ENCODE data around the gene FGF22.
A peak's percentile ranks its signal among the peaks of the same experiment; 100 is the strongest.

Gene FGF22

GRCh38 chr19:639253-640160 lies at the start of gene FGF22:
TSS of gene FGF22 (plus strand) at chr19:639879. CDS start at chr19:639926, 47 bp downstream.
- TF ChIP-seq Cebpa-rat (IDR thresholded peaks at IDR 0.05): no peak
- Histone ChIP-seq H3K4me2 (peak within 1 kb of the TSS; percentile 75 to 99 (median 92)), H3K36me3 (peaks cover 0 to 2% (median 0%) of the 10 kb centered on the region in 11 experiments; a peak in 2 of 22 replicates), H3K9me3 (replicated peaks in 1 of 11) (no peaks in the 10 kb centered on the region), H3K4me1 (peaks cover 36 to 82% (median 69%) of the 10 kb centered on the region in 10 experiments), H3K27ac (no peak within 1 kb of the TSS), H4K20me1 (peaks cover 4 to 61% (median 41%) of the 10 kb centered on the region in 11 experiments; a peak in 21 of 22 replicates), H3K27me3 (peaks cover 0 to 49% (median 7%) of the 10 kb centered on the region in 11 experiments; a peak in 13 of 22 replicates), H3K4me3 (peak within 1 kb of the TSS in 6 of 10 experiments; percentile 42 to 59 (median 48); a peak in 11 of 20 replicates), H3K9ac (no peak within 1 kb of the TSS; a peak in 1 of 22 replicates)

- H3K36me3 ChIP-seq: no peaks in the 10 kb centered on the region
- peaks cover 68 to 91% (median 79%) of the 10 kb centered on the region in 11 experiments for H3K27me3 ChIP-seq
- no peak for TF ChIP-seq Cebpa-rat (IDR thresholded peaks at IDR 0.05)
- no peak overlapping the region for H3K4me3 ChIP-seq
- H4K20me1 ChIP-seq: peaks cover 0 to 88% (median 74%) of the 10 kb centered on the region in 11 experiments; a peak in 19 of 22 replicates
- H3K27ac ChIP-seq: no peak overlapping the region
- no peak overlapping the region for H3K9ac ChIP-seq
- H3K4me1 ChIP-seq: peaks cover 9 to 34% (median 15%) of the 10 kb centered on the region in 10 experiments; a peak in 19 of 20 replicates
- no peaks in the 10 kb centered on the region; a peak in 1 of 22 replicates for H3K9me3 ChIP-seq (replicated peaks in 1 of 11)
- no peak overlapping the region for H3K4me2 ChIP-seq
These were observed 49.3 kb upstream of the FGF22 start for GRCh38 chr19:590396-590745.

DNA sequence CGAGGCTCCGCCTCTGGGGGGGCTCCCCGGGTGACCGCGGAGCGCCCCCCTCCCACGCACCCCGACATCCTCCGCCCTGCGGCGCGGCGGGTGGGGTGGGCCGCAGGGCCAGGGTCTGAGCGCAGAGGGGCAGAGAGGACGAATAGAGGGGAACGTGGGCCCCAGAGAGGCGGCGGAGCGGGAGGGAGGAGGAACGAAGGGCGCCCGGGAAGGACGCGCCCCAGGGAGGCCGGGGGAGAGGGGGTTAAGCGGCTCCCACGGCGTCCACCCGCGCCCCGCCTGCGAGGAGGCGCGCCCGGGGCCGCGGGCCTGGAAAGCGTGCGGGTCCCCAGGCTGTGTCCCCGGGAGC lies 49.0 kb upstream of the FGF22 start:
- Histone ChIP-seq H4K20me1 (peaks cover 0 to 88% (median 70%) of the 10 kb centered on the region in 11 experiments; a peak in 19 of 22 replicates), H3K36me3 (no peaks in the 10 kb centered on the region), H3K9ac (no peak overlapping the region), H3K9me3 (replicated peaks in 1 of 11) (no peaks in the 10 kb centered on the region; a peak in 1 of 22 replicates), H3K27me3 (peaks cover 68 to 95% (median 83%) of the 10 kb centered on the region in 11 experiments), H3K27ac (no peak overlapping the region), H3K4me1 (peaks cover 9 to 34% (median 15%) of the 10 kb centered on the region in 10 experiments; a peak in 19 of 20 replicates), H3K4me2 (no peak overlapping the region), H3K4me3 (no peak overlapping the region)
- no peak for TF ChIP-seq Cebpa-rat (IDR thresholded peaks at IDR 0.05)

- no peak overlapping the region for H3K4me2 ChIP-seq
- no peaks in the 10 kb centered on the region for H3K36me3 ChIP-seq
- H3K4me1 ChIP-seq: peaks cover 9 to 34% (median 15%) of the 10 kb centered on the region in 10 experiments; a peak in 19 of 20 replicates
- no peak overlapping the region for H3K4me3 ChIP-seq
- H3K27ac ChIP-seq: no peak overlapping the region
- peaks cover 0 to 88% (median 64%) of the 10 kb centered on the region in 11 experiments; a peak in 18 of 22 replicates for H4K20me1 ChIP-seq
- H3K27me3 ChIP-seq: peaks cover 68 to 97% (median 87%) of the 10 kb centered on the region in 11 experiments
- no peaks in the 10 kb centered on the region; a peak in 1 of 22 replicates for H3K9me3 ChIP-seq (replicated peaks in 1 of 11)
- no peak overlapping the region for H3K9ac ChIP-seq
- TF ChIP-seq Cebpa-rat (IDR thresholded peaks at IDR 0.05): no peak
These were observed 48.4 kb upstream of the FGF22 start for GRCh38 chr19:591099-591958.

DNA sequence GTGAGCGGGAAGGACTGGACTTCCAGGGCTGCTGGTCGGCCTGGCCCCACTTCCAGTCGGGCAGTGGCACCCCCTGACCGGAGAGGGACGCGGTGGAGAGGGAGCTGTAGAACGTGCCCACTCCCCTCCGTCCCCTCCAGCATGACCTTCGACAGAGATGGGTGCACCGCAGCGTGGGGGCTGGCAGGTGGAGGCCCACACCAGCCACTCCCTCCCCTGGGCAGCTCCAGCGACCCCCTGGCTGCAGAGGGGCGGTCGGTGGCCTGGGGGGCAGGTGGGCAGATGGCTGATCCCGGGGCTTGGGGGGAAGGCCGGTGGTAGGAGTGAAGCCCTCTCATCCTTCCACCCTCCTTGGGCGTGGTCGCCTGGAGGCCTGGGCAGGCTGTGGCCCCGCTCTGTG lies 47.6 kb upstream of the FGF22 start:
- no peaks in the 10 kb centered on the region for H3K36me3 ChIP-seq
- no peak for TF ChIP-seq Cebpa-rat (IDR thresholded peaks at IDR 0.05)
- peaks cover 9 to 34% (median 15%) of the 10 kb centered on the region in 10 experiments; a peak in 19 of 20 replicates for H3K4me1 ChIP-seq
- no peak overlapping the region for H3K4me2 ChIP-seq
- H3K9me3 ChIP-seq (replicated peaks in 1 of 11): no peaks in the 10 kb centered on the region; a peak in 1 of 22 replicates
- no peak overlapping the region for H3K9ac ChIP-seq
- H3K27me3 ChIP-seq: peaks cover 68 to 92% (median 88%) of the 10 kb centered on the region in 11 experiments
- H3K4me3 ChIP-seq: no peak overlapping the region
- no peak overlapping the region for H3K27ac ChIP-seq
- H4K20me1 ChIP-seq: peaks cover 0 to 88% (median 60%) of the 10 kb centered on the region in 11 experiments; a peak in 18 of 22 replicates

- H3K9me3 ChIP-seq (replicated peaks in 1 of 11): peaks cover 0 to 7% (median 4%) of the 10 kb centered on the region in 11 experiments; a peak in 4 of 22 replicates
- H3K27ac ChIP-seq: no peak overlapping the region
- H3K9ac ChIP-seq: no peak overlapping the region
- H4K20me1 ChIP-seq: peaks cover 0 to 78% (median 56%) of the 10 kb centered on the region in 11 experiments; a peak in 18 of 22 replicates
- no peak overlapping the region for H3K4me3 ChIP-seq
- peaks cover 62 to 82% (median 79%) of the 10 kb centered on the region in 11 experiments for H3K27me3 ChIP-seq
- H3K36me3 ChIP-seq: no peaks in the 10 kb centered on the region
- 0 out of 22 replicates have a peak overlapping the region, but pooled peaks of 1 of the 11 experiments have one; percentile 15 for H3K4me2 ChIP-seq
- H3K4me1 ChIP-seq: peaks cover 4 to 32% (median 9%) of the 10 kb centered on the region in 10 experiments; a peak in 18 of 20 replicates
- TF ChIP-seq Cebpa-rat (IDR thresholded peaks at IDR 0.05): no peak
These were observed 46.6 kb upstream of the FGF22 start for GRCh38 chr19:593055-593454.

GRCh38 chr19:593505-593904 lies 46.2 kb upstream of the FGF22 start:
- Histone ChIP-seq H3K27me3 (peaks cover 57 to 78% (median 75%) of the 10 kb centered on the region in 11 experiments), H3K27ac (no peak overlapping the region), H3K36me3 (no peaks in the 10 kb centered on the region), H3K9me3 (replicated peaks in 1 of 11) (peaks cover 0 to 7% (median 4%) of the 10 kb centered on the region in 11 experiments; a peak in 4 of 22 replicates), H3K4me2 (0 out of 22 replicates have a peak overlapping the region, but pooled peaks of 1 of the 11 experiments have one; percentile 15), H3K9ac (no peak overlapping the region), H3K4me3 (no peak overlapping the region), H3K4me1 (peaks cover 0 to 28% (median 5%) of the 10 kb centered on the region in 10 experiments; a peak in 15 of 20 replicates), H4K20me1 (peaks cover 0 to 74% (median 51%) of the 10 kb centered on the region in 11 experiments; a peak in 18 of 22 replicates)
- TF ChIP-seq Cebpa-rat (IDR thresholded peaks at IDR 0.05): no peak

- Histone ChIP-seq H3K36me3 (no peaks in the 10 kb centered on the region), H3K9ac (no peak overlapping the region), H3K4me1 (peaks cover 0 to 24% (median 0%) of the 10 kb centered on the region in 10 experiments; a peak in 7 of 20 replicates), H3K4me3 (no peak overlapping the region), H3K27ac (no peak overlapping the region), H3K27me3 (peaks cover 49 to 69% (median 66%) of the 10 kb centered on the region in 11 experiments), H3K9me3 (replicated peaks in 1 of 11) (peaks cover 0 to 7% (median 4%) of the 10 kb centered on the region in 11 experiments; a peak in 4 of 22 replicates), H4K20me1 (peaks cover 0 to 65% (median 43%) of the 10 kb centered on the region in 11 experiments; a peak in 16 of 22 replicates), H3K4me2 (no peak overlapping the region)
- TF ChIP-seq Cebpa-rat (IDR thresholded peaks at IDR 0.05): no peak
These were observed 45.3 kb upstream of the FGF22 start for GRCh38 chr19:594265-594870.

Measured in BLaER1 treated with 17β-estradiol and CSF1 and Interleukin-3, amounts not matched to agents 10 nM and 100 nM (cell line).